IPS-18c (cell line): ENCODE measurements around the gene CCNJL.
"Not testable (repeated sequence)": the region's sequence is repeated elsewhere in the genome, so short reads cannot be mapped to it uniquely, and the experiment has no call there.

Experiments used
- H3K4me3 ChIP-seq: 2 replicates; pipeline ENCODE4 v1.7.0; 2013; ENCODE audit warnings: low read depth, mild to moderate bottlenecking, low read length, moderate library complexity; ENCODE audit not compliant: insufficient read depth
- H3K9me3 ChIP-seq: one replicate; pipeline ENCODE4 v1.6.1; 2013; ENCODE audit warnings: mild to moderate bottlenecking, low read length, moderate library complexity; ENCODE audit not compliant: control insufficient read depth, insufficient read depth

CCNJL gene

GRCh38 chr5:160259341-160259740 is 53.0 kb downstream of the CCNJL start:
- Histone ChIP-seq H3K9me3 (no peaks in the 10 kb centered on the region), H3K4me3 (no peak overlapping the region)

DNA sequence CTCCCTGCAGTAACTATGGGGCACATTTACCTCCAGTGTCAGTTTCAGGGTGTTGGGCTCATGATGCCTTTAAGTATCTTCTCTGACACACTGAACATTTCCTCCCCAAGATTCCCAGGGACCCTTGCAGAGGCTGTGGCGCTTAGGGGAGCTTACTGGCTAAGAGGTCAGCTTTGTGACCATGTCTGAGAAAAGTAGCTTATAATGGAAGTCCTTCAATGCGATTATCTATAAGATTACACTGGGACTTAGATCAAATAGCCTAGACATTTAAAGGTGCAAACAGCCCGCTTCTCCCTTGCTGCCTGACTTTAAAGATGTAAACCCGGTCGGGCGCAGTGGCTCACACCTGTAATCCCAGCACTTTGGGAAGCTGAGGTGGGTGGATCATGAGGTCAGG is 57.7 kb downstream of the CCNJL start:
- Histone ChIP-seq H3K4me3 (no peak overlapping the region), H3K9me3 (no peaks in the 10 kb centered on the region)

GRCh38 chr5:160253441-160253840 is 58.9 kb downstream of the CCNJL start:
- Histone ChIP-seq H3K9me3 (no peaks in the 10 kb centered on the region), H3K4me3 (no peak overlapping the region)

DNA sequence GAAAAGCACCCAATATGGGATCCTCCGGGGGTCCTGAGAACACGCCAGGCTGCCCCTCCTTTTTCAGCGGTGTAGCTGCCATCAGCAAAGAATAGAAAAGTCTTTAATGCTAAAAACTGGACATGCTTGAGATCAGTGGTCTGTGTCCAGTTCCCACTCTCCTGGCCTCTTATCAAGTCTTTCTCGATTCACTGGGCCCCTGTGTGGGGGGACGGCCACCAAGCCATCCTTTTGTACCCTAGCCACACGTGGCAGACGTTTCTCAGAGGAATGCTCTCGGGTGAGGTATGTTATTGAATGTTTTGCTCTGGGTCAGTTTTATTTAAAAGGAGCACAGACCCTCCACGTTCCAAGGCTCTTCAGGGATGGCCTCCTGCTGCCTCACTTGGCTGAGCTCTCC is 59.4 kb downstream of the CCNJL start:
- no peak overlapping the region for H3K4me3 ChIP-seq
- H3K9me3 ChIP-seq = no peaks in the 10 kb centered on the region

- Histone ChIP-seq H3K4me3 (no peak overlapping the region), H3K9me3 (no peaks in the 10 kb centered on the region)
These were observed 60.8 kb downstream of the CCNJL start for GRCh38 chr5:160251406-160252155.

DNA sequence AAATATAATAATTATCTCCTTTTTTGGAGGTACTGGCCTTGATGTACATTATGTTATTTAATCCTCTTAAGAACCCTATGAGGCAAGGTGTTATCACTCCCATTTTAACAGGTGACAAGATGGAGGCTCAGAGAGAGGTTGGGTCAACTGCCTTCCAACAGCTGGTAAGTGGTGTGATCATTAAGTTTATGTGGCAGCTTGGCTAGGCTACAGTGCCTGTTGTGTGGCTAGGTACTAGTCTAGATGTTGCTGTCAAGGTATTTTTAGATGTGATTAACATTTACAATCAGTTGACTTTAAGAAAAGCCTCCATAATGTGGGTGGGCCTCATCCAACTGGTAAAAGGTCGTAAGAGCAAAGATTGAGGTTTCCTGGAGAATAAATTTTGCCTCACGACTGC is 61.5 kb downstream of the CCNJL start:
- no peak overlapping the region for H3K4me3 ChIP-seq

GRCh38 chr5:160250226-160250625 is 62.1 kb downstream of the CCNJL start:
- Histone ChIP-seq H3K4me3 (no peak overlapping the region), H3K9me3 (no peaks in the 10 kb centered on the region)

More for the DNA sequence above, 61.5 kb downstream of the CCNJL start:
- H3K9me3 ChIP-seq = no peaks in the 10 kb centered on the region

DNA sequence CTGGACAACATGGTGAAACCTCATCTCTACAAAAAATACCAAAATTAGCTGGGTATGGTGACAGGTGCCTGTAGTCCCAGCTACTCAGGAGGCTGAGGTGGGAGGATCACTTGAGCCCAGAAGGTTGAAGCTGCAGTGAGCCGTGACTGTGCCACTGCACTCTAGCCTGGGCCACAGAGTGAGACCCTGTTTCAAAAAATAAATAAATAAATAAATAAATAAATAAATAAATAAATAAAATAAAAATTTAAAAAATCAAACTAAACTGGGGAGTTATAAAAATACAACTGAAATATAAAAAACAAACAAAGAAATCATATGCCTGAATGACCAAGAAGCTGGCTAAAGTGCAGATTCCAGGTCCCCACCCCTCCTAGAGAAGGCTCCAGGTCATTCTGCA is 62.8 kb downstream of the CCNJL start:
- H3K4me3 ChIP-seq, H3K9me3 ChIP-seq: not testable (repeated sequence)

GRCh38 chr5:160245506-160246086 is 66.8 kb downstream of the CCNJL start:
- Histone ChIP-seq H3K9me3 (no peaks in the 10 kb centered on the region), H3K4me3 (no peak overlapping the region)

DNA sequence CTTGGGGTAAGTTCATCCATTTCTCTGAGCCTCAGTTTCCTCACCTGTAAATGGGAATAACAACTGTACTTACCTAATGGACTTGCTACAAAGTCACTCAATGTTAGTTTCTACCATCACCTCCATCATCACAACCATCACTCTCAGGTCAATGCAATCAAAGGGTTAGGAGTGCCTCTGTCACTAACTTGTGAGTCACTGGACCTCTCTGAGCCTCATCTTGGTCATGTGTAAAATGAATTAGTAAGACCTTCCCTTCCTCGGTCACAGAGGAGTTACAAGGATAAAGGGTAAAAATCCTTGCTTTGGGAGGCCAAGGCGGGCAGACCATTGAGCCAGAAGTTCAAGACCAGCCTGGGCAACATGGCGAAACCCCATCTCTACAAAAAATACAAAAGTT is 70.2 kb downstream of the CCNJL start:
- H3K9me3 ChIP-seq = no peaks in the 10 kb centered on the region
- no peak overlapping the region for H3K4me3 ChIP-seq

- H3K4me3 ChIP-seq = no peak overlapping the region
- H3K9me3 ChIP-seq = no peaks in the 10 kb centered on the region
These were observed 72.0 kb downstream of the CCNJL start for GRCh38 chr5:160240350-160240749.

GRCh38 chr5:160237571-160238093 is 74.7 kb downstream of the CCNJL start:
- Histone ChIP-seq H3K4me3 (no peak overlapping the region), H3K9me3 (peaks cover 2% of the 10 kb centered on the region)

- H3K4me3 ChIP-seq = no peak overlapping the region
These were observed 76.6 kb downstream of the CCNJL start for GRCh38 chr5:160235731-160236130.

GRCh38 chr5:160233215-160233614 is 79.1 kb downstream of the CCNJL start:
- H3K4me3 ChIP-seq = no peak overlapping the region
- H3K9me3 ChIP-seq = peaks cover 2% of the 10 kb centered on the region

More at GRCh38 chr5:160235731-160236130, 76.6 kb downstream of the CCNJL start:
- peaks cover 2% of the 10 kb centered on the region for H3K9me3 ChIP-seq

DNA sequence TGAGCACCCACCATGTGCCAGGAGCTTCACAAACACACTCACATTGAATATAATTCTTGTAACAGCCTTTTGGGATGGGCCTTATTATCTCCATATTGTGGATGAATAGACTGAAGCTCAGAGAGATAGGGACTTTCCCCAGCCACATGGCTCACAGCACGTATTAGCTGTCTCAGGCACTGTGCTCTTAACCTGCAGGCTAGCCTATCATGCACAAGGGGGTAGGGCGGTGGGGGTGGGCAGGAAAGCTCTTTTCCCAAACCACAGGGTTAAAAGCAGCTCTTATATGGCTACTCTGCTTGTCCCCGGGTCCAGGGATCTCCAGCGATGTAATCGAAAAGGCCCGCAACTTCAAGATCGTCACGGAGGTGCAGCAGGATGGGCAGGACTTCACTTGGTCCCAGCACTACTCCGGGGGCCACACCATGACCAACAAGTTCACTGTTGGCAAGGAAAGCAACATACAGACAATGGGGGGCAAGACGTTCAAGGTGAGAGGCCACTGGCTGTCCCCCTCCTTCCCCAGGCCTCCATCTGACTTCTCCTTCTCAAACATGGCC is 80.5 kb downstream of the CCNJL start:
- Histone ChIP-seq H3K9me3 (peaks cover 2% of the 10 kb centered on the region), H3K4me3 (no peak overlapping the region)

GRCh38 chr5:160230686-160231527 is 81.5 kb downstream of the CCNJL start:
- Histone ChIP-seq H3K4me3 (no peak overlapping the region), H3K9me3 (peaks cover 2% of the 10 kb centered on the region)

DNA sequence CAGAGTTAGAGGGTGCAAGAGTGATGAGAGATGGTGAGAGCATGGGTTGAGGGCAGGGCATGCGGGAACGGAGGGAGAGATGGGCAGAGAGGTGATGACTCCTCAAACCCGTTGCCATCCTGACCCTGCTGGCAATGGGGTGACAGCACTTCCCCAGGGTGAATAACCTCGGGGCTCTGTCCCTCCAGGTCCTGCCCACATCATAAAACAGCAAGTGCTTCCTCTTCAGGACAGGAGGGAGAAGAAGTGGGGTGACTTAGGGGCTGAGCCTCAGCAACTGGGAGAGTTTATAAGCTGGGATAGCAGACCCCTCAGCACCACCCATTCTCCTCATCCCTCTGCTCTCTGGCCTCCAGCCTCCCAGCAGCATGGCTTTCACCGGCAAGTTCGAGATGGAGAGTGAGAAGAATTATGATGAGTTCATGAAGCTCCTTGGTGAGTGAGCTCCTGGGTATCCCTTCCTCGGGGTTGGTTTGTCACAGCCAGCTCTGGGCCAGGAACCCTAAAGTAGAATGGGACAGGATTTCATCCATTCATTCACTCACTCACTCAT is 83.1 kb downstream of the CCNJL start, which contains the start of gene FABP6:
FABP6 (plus strand) TSS at position 317 of the 553 bp plus-strand sequence; CDS start at position 369, 52 bp downstream.
- Histone ChIP-seq H3K9me3 (no peaks in the 10 kb centered on the region), H3K4me3 (no peak within 1 kb of the TSS)
